Activated CD8-positive, alpha-beta memory T cell treated with anti-CD3 and anti-CD28 coated beads for 4 hours (primary cell): Measurements from ENCODE around the gene ITM2C.

Experiments used
- DNase-seq, 2 donors: peaks; one replicate each; pipeline ENCODE4 v3.0.0-alpha.2; 2020; ENCODE audit warnings: low read depth in 2 of 2

ITM2C gene

DNA sequence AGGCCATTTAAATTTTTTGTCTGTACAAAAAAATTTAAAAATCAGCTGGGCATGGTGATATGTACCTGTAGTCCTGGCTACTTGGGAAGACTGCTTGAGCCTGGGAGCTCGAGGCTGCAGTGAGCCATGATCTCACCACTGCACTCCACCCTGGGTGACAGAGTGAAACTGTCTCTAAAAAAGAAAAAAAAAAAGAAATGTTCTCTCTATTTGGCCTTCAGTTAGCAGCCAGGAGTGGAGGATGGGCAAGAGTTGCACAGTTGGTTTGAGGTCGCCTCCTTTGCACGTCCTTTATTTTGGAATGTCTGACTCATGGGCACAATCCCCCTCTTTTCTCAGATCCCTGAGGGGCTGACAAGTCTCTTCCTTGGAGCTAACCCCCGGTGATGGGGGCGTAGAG is 26.3 kb downstream of the ITM2C start:
- DNase-seq = no peak

DNA sequence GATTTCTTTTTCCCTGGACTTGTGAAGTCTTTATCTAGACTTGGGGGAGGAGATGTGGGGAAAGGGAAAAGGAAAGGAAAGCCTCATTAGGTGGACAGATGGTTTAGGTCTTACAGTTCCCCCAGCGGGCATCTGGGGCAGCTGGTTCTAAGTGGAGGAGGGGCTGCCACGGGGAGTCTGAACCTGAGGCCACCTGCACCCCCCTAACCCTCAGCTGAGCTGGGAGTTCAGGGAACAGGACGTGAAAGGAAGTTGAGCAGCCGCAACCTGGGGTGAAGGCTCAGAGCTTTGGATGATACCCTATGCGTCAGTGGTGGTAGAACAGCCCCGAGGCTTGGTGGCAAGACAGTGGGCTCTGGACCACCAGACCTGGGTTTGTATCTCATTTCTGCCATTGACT is 26.8 kb downstream of the ITM2C start:
- no peak for DNase-seq

DNA sequence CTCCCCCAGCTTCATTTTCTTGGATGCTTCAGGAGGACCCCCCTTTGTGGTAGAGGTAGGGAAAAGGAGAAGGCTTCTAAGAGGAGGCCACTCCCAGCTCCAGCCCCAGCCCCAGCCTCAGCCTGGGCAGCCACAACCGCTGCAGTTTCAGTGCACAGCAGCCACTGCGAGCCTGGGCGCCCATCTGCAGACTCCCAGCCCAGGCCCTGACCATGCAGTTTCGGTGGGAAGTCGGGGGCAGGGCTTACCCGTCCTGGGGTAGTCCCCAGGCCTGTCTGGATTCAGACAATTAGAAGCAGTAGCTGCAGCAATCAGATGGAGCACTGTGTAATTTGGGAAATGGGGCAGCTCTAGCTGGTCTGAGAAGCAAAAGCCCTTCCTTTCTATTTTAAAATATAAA is 28.6 kb downstream of the ITM2C start:
- DNase-seq = no peak

DNA sequence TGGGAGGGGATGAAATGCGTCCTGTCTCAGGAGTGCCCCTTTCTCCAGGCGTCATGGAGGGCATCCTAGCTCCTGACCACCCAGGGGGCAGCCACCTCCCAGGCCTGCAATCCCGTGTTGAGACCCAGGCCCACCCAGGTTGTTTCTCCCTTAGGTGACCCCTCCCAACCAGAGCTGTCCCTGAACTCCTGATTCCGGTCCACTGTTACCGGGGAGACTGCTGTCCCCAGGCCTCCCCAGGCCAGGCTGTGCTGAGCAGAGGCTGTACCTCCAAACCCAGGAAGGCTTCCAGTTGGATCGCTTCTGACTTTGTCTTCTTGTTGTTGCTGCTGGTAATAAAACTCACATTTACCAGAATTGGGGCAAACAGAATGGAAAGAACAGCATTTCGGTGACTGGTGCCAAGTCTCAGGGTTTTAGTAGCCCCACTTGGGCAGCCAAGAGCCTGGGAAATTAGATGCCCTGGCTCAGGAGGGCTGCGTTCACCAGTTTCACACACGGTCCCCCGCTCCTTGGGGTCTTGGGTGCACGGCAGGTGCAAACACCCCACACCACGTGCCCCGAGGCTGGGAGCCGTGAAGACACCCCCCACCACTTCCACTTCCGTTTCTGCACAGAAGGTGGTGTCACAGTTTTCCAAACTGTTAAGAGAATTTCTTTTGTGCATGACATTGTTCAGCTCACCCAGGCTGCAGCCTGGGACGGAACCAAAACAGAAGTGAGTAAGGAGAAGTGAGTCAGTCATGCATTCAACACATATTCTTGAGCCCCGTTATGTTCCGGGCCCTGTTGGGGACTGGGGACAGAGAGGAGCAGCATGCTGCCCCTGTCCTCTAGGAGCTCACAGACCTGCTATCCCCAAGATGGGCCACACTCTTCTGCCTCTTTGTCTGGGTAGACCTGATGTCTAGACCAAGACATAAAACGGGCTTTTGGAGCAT is 29.4 kb downstream of the ITM2C start:
- DNase-seq = no peak

DNA sequence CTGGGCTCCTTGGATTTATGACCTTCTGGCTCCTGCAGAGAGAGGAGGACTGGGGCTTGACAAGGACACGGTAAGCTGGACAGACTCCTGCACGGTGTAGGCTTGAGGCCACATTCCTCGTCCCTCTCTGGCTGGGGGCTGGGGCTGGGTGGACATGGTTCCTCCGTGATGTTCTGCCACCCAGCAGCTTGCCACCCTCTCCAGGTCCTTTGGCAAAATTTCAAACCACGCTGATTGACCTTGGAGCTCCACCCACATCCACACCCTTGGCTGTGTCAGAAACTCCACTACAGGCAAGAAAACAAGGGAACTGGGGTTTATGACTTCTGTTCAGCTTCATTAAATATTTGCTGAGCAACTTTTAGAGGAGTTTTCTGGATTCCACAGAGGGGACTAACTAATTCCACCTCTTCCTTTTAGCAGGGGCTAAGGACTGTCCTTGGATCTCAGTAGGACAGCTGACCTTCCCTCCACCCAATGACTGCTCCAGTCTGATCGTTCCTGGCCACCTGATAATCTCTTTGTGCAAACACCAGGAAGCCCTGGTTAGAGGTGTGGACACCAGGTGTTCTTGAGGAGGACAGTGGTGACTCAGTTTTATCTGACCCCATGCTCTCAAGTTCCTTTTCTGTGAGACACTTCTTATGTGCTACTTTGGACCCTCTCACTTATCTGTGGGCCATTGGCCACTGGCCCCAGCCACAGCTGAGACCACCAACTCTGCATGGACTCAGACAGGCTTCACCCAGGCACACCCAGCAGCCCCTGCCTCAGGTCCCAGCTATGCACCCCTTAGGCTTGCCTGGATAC is 31.0 kb downstream of the ITM2C start:
- DNase-seq = no peak

DNA sequence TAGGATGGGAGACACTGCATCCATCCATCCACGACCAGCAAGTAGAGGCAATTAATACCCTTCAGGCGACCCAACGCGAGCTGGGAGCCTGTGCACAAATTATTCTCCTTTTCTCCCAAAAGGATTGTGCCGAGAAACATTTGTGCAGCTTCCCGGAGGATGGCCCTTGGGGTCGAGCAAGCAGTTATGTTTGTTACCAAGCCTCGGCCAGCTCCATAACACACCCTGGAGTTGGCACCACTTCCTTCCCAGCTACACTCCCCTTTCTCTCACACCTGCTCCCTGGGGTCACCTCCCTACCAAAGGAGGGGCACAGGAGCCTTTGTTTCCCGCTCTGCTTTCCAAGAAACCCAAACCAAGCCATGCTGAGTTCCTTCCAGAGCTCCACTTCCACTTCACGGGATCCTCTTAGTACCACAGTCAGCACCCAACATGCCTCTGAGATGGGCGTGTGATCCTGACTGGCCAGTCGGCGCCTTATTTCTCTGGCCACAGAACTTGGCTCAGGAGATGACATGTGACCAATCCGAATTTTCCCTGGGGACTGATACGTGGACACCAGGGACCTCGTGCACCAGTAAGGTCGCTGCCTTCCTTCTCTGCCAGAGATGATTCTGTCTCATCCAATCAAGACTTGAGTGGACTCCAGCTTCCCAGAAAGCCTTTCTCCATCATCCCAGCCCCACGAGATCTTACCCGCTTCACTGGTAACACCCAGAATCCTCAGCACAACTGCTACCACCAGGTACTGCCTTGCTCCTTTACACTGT is 31.8 kb downstream of the ITM2C start:
- no peak for DNase-seq

DNA sequence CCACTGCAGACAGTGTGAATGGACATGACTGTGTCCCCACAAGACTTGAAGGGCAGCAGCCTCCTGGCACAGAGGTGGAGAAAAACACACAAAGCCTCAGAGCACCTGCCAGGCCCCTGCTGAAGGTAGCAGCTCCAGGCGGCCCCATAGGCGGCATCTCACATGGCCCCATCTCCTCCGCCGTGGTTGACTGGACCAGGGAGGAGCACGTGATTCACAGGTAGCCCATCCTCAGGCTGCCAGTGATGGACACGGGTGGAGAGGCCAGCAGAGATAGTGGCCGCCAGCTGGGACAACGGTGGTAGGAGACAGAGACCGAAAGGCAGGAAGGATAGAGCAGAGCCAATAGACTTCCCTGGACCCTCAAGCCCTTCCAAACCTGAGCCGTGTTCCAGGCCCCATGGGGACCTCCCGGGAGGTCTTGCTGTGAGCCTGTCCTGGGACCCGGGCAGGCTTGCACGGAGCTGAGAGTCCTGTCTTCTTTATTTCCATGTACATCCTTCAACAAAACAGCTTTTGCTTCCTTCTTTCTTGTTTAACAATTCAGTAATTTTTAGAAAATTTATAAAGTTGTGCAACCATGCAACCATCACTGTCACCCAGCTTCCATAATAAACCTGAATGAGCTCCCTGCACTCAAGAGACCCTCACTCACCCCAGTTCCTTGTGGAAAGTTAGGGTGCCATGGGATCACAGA is 33.4 kb downstream of the ITM2C start:
- DNase-seq = no peak

DNA sequence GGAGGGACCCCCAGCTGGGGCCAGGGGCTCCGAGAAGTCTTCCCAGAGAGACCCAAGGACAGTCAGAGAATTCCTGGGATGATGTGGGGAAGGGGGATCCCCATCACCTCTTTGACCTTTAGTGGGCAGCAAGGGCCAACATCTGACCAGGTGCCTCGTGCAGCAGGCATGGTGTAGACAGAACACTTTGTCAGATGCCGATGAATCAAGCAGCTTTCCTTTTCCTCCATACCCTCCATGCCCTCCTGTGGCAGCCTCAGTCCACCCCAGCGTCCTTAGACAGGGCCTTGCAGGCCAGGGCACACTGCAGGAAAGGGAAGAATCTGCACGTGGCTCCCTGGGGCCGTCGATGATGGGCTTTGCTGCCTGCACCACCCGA is 34.0 kb downstream of the ITM2C start:
- DNase-seq = no peak

DNA sequence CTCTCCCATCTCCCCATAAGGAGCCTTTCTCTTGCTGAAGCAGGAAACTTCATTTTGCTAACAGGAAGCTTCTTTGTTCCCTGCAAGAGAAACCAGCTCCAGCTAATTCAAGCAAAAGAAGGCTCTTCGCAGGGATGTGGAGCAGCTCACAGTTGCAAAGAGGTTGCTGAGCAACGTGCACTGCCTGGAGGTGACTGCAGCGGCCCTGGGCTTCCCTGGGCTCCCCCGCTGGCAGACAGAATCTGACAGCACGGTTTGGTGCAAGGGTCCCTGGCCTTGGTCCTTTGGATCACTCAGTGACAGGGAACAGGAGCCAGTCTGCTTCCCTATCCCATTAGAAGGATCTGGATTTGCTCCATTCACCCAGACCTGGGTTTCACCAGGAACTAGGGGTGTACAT is 34.5 kb downstream of the ITM2C start:
- no peak for DNase-seq

DNA sequence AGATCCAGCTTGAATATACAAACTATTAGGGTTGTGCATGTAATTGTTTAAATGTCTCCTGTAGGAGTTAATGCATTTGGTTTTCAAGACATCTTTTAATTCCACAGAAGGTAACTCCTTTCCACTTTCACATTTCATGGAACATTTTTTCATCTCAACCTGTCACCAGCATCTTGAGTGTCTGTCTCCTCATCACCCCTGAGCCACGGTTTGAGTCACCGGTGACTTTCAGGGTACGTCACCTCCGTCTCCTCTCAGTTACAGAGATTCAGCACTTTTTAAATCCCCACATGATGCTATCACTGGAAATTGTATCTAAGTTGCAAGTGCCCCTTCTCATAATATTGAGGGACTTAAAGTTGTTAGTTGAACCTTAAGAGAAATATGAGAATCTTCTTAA is 35.0 kb downstream of the ITM2C start:
- DNase-seq = no peak

DNA sequence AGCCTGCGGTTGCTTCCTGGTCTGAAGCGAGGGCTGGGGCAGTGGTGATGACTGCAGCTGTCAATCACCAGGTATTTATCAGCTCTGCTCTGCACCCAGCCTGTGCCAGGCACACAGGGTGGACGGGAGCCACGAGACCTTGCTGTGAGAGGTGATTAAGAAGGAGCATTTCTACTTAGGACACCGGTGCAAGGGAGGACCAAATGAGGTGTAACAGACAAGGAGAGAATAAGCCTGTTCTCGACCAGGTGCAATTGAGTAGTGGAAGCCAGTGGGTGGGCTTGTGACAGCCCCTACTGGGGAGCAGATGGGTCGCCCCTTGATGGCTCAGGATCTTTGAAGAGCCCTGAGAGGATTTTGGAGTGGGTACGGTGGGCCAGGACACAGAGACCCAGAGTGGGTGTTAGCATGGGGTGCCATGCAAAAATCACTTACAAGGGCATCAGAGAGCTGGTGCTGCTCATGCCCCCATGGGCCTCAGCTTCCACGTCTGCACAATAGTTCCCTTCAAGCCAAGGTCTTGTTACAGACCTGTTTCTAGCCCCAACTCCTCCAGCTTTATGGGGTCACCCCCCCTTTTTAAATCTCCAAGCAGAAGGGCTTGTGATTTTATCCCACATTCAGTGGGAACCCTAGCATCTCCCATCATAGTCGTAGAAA is 35.7 kb downstream of the ITM2C start:
- DNase-seq = no peak

DNA sequence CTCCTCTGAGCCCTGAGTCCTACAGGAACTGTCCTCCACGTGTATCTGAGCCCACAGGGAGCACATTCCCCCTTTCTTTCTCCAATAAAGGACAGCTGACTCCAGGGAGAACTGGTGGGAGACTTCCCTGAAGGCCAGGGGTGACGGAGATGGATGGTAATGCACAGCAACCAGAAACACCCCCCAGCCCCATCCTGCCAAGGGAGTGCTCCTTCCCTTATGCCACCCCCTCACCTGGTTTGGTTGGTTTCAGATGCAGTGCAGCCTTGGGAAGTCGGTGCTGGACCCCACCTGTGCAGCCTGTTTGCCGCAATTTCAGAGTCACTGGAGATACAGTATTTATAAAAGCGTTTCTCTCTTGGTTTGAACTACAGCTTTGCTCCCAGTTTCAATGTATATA is 36.3 kb downstream of the ITM2C start:
- DNase-seq = no peak

DNA sequence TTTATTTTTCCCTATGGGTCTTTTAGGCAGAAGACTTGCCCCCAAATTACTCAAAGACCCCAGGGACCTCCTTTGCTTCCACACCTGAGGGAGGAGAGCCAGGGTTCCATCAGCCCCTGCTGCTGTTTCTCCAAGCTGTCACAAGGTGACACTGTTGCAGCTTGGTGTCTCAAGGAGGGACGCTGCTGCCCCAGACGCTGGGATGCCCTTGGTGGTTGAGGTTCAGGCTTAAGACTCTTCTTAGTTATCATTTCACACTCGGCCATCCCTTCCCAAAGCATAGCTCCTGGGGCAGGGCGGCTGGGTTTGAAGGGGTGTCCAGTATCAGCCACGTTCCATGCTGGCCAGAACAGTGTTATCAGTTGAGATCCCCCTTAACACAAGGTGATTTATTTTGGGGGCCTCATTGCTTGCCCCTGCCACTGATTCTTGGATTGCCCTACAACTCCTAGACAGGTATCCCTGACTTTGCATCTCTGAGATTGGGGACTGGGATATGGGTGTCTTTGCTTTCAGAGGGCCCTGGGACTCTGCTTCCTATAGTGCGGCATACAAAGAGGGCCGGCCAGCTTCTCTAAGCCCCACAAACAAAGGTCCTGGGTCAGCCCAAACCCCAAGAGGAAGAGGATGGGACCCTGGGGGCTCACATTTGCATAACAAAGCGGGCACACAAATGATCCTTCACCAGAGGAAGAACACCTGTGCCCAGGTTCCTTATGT is 37.6 kb downstream of the ITM2C start:
- DNase-seq = peak; percentile 24 to 36

DNA sequence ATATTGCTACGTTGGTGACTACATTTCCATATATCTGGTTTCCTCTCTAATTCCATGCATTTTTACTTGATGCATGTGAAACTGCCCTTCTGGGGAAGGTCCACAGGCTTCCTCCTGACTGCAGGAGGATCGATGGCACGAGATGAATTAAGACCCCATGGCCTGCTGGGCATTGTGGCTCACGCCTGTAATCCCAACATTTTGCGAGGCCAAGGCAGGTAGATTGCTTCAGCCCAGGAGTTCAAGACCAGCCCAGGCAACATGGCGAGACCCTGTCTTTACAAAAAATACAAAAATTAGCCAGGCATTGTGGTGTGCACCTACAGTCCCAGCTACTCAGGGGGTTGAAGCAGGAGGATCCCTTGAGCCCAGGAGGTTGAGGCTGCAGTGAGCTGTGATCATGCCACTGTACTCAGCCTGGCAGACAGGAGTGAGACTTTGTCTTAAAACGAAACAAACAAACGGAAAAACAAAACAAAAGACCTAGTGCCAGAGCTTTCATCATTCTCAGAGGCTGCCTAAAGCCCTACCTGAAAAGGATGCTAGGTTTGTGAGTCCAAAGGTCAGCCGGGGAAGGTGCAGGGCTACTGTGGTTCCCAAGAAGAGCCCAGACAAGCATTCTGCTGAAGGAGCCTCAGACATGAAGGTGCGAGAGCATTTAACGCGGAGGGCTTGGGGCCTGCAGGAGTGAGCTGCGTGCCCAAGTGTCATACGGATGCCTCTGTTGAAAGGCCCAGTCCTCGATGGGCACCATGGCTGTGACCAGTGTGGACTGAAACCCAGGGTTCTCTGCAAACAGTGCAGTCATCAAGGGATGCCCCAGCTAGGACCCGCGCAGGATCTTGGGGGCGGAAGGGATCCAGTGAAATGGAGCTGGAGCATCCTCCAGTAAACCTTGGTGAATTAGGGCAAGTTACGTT is 38.7 kb downstream of the ITM2C start:
- no peak for DNase-seq

DNA sequence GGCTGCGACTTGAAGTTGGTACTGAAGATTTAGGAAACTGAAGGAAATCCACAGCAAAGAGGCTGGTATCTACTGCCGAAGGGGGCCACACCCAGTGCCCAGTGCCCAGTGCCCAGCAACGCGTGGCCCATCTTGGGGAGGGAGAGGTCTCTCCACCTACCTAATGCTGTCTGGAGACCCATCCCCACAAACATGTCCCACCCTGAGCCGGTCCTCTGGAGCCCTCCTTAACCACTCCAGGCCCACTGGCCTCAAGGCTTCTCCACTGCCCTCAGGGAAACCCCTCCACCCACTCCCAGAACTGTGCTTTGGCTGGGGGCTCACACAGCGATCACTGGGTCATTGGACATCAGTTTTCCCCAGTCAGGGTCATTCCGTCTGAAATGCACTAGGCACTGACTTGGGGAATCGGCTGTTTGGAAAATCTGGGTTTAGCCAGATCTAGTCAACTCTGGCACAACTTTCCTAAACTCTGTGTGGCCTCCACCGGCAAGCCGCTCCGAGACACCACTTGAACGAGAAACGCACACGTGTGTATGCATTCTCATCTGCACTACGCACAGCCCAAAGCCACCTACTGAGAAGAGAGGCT is 40.2 kb downstream of the ITM2C start:
- no peak for DNase-seq

DNA sequence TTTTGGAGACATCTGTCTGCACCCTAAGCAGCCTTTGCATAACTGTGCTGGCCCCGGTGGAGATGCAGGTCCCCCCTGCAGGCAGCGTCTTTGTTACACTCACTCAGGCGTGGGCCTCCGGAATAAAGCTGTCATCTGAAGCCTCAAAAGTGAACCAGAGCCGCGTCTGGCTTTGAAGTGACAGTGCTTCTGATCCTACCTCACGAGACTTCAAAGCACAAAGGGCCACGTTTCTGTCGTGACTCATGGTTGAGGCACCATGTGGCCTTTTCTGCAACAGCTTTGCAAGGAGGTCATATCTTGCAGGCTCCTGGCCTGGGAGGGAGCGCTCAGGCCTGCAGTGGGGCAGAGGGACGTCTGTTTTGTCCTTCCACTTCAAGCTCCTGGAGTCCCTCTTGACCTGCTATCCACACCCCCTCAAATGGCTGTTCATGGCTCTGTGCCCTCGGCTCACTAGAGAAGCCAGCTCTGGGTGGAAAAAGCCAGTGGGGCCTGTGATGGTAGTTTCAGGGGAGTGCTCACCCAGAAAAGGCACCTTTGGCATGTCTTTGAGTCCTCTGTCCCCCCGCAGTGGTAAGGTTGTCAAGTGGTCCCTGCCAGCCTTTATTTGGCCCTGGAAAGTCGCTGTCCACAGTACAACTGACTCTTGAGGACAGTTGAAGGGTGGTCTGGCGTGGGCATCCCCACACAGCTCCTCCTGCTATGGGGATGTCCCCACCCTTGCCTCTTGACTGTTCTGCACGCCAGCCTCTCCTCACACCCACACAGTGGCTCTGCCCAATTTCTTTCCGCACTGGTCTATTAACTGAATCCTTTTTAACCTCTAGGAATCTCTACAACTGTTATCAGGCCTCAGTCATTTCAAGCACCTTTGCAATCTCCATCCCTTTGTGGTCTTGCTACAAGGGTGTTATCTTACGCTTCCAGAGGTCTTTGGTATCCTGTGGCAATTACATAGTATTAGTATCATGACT is 41.0 kb downstream of the ITM2C start:
- peak; percentile 79 to 90 for DNase-seq

DNA sequence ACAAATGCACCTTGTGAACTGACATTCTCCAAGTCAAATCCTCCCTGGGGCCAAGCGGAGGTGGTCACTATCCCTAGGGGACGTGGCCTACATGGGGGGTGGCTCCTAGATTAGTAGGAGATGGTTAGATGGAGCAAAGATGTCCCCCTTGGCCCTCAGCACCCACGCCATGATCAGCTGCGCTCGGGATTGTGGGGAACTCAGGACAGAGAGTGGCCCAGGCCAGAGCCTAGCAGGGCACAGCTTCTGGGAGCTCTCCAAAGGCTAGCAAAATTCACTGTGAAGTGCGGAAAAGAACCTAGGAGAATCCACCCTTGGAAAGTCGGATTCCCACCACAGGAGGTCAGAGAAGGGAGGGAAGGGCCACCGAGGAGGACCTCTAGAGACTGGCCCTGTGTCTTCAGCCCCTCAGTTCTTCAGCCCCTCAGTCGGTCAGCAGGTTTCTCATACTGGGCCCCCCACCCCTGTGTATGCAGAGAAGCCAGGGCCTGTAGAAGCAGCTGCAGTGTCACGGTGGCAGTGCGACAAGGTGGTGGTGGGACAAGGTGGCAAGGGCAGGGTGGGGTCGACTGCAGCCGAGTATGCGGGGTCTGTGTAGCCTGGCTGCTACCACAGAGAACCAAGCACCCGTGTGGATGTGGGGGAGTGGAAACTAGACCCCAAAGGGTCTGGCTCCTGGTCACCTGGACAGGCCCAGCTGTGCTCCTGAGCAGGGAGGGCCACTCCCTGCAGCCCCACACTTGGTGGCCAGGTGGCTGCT is 41.9 kb downstream of the ITM2C start:
- no peak for DNase-seq
